Naive B cell (primary cell): ENCODE measurements around the gene CYTL1. TPM values are rescaled to one million over a fixed set of nuclear protein-coding genes. Genes with fewer than 3 reads are reported as not detected.
A peak's percentile ranks its signal among the peaks of the same experiment; 100 is the strongest.
"Not testable (repeated sequence)": the region's sequence is repeated elsewhere in the genome, so short reads cannot be mapped to it uniquely, and the experiment has no call there.

Source experiments
- ATAC-seq, 2 donors: fragments of 150-1000 bp; cut with Tn5 transposase; 2 replicates each; pipeline ENCODE4 v1.10.0; 2021; ENCODE audit warnings: low read depth in 2 of 2, mild to moderate bottlenecking in 2 of 2, moderate library complexity in 2 of 2
- DNase-seq: peaks from one replicate; pipeline ENCODE4 v3.0.0; 2022
- H3K27ac Mint-ChIP-seq, 6 donors: one replicate each; pipeline ENCODE4 v1.8.0; 2020 to 2022; ENCODE audit warnings: mild to moderate bottlenecking in 6 of 6, mixed read lengths in 6 of 6, moderate library complexity in 5 of 6, inconsistent platforms in 2 of 6
- H3K27me3 Mint-ChIP-seq, 3 donors: one replicate each; pipeline ENCODE4 v1.8.0; 2021 to 2022; ENCODE audit warnings: mixed read lengths in 3 of 3, mild to moderate bottlenecking in 1 of 3
- H3K36me3 Mint-ChIP-seq, 2 donors: one replicate each; pipeline ENCODE4 v1.8.0; 2020 to 2022; ENCODE audit warnings: mixed read lengths in 2 of 2, inconsistent platforms in 1 of 2, mild to moderate bottlenecking in 1 of 2
- H3K4me1 Mint-ChIP-seq, 3 donors: one replicate each; pipeline ENCODE4 v1.8.0; 2020 to 2022; ENCODE audit warnings: mixed read lengths in 3 of 3, inconsistent platforms in 1 of 3, mild to moderate bottlenecking in 1 of 3, moderate library complexity in 1 of 3
- H3K4me3 Mint-ChIP-seq, 8 donors: one replicate each; pipeline ENCODE4 v1.8.0; 2020 to 2022; ENCODE audit warnings: mild to moderate bottlenecking in 8 of 8, mixed read lengths in 8 of 8, moderate library complexity in 8 of 8, inconsistent platforms in 2 of 8
- H3K9me3 Mint-ChIP-seq, 7 donors: one replicate each; pipeline ENCODE4 v1.8.0; 2020 to 2022; ENCODE audit warnings: mixed read lengths in 7 of 7, mild to moderate bottlenecking in 5 of 7, inconsistent platforms in 2 of 7, moderate library complexity in 1 of 7
- polyA plus RNA-seq, 6 donors: library from polyadenylated mRNA; unstranded; fragments of 300-500 nt; fragmentation: Illumina TruSeq; gene quantifications; one replicate each; pipeline ENCODE4 v1.2.3, GENCODE V29; 2021; ENCODE audit warnings: low read depth in 6 of 6

The CYTL1 gene
- polyA plus RNA-seq, 6 donors from 2014 or later = not detected

GRCh38 chr4:5009796-5010195, 9.5 kb downstream of the CYTL1 start:
- no peaks in the 10 kb centered on the region for H3K36me3 Mint-ChIP-seq
- no peak overlapping the region for H3K4me3 Mint-ChIP-seq
- H3K27me3 Mint-ChIP-seq = peaks cover 31 to 50% (median 33%) of the 10 kb centered on the region in 3 donors
- ATAC-seq = no peak
- no peaks in the 10 kb centered on the region for H3K9me3 Mint-ChIP-seq
- no peak for DNase-seq
- no peak overlapping the region for H3K27ac Mint-ChIP-seq
- H3K4me1 Mint-ChIP-seq = no peaks in the 10 kb centered on the region

GRCh38 chr4:5006932-5007331, 12.3 kb downstream of the CYTL1 start:
- H3K4me1 Mint-ChIP-seq, H3K9me3 Mint-ChIP-seq, ATAC-seq, H3K27ac Mint-ChIP-seq, H3K4me3 Mint-ChIP-seq, DNase-seq: not testable (repeated sequence)
- Mint-ChIP-seq H3K27me3 (peaks cover 25 to 50% (median 46%) of the 10 kb centered on the region in 3 donors), H3K36me3 (peaks cover 0 to 13% of the 10 kb centered on the region in 2 donors)

GRCh38 chr4:5004496-5004895, 14.8 kb downstream of the CYTL1 start:
- ATAC-seq (no peak), DNase-seq (no peak)
- Mint-ChIP-seq H3K36me3 (peaks cover 0 to 13% of the 10 kb centered on the region in 2 donors), H3K27ac (no peak overlapping the region), H3K4me3 (no peak overlapping the region), H3K27me3 (peaks cover 18 to 45% (median 33%) of the 10 kb centered on the region in 3 donors), H3K4me1 (no peaks in the 10 kb centered on the region), H3K9me3 (peaks cover 0 to 4% (median 0%) of the 10 kb centered on the region in 7 donors)

DNA sequence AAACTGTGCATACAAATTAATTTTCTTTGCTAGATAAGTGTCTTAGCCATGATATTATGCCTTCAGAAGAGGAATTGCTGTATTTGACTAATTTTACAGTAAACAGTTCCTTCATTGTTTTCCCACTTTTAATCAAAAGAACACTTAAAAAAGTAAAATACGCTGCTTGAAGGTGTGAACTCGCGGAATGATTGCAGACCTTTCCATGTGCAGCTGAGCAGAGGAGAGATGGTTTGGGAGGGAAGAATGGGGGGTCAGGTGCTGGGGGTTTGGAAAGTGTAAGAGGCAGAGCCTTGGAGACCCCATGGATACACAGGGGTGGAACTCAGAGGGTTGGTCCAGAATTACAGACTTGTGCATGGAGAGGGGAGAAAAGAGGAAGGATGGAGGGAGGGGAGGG, 15.3 kb downstream of the CYTL1 start:
- ATAC-seq (no peak), DNase-seq (no peak)
- H3K9me3 Mint-ChIP-seq = peaks cover 0 to 4% (median 0%) of the 10 kb centered on the region in 7 donors
- H3K36me3 Mint-ChIP-seq = peaks cover 0 to 13% of the 10 kb centered on the region in 2 donors
- H3K27ac Mint-ChIP-seq = peak overlapping the region in 1 of 6 donors; percentile 44
- peaks cover 18 to 45% (median 33%) of the 10 kb centered on the region in 3 donors for H3K27me3 Mint-ChIP-seq
- no peak overlapping the region for H3K4me3 Mint-ChIP-seq
- H3K4me1 Mint-ChIP-seq = no peaks in the 10 kb centered on the region

GRCh38 chr4:5003372-5003857, 15.8 kb downstream of the CYTL1 start:
- DNase-seq = no peak
- Mint-ChIP-seq H3K4me1 (no peaks in the 10 kb centered on the region), H3K36me3 (peaks cover 0 to 13% of the 10 kb centered on the region in 2 donors), H3K27ac (no peak overlapping the region), H3K9me3 (peaks cover 0 to 4% (median 0%) of the 10 kb centered on the region in 7 donors), H3K27me3 (peaks cover 18 to 45% (median 33%) of the 10 kb centered on the region in 3 donors), H3K4me3 (no peak overlapping the region)
- ATAC-seq = no peak

GRCh38 chr4:5001641-5002040, 17.6 kb downstream of the CYTL1 start:
- not testable (repeated sequence) for H3K27ac Mint-ChIP-seq, DNase-seq, H3K4me3 Mint-ChIP-seq, H3K4me1 Mint-ChIP-seq, H3K9me3 Mint-ChIP-seq, ATAC-seq
- H3K27me3 Mint-ChIP-seq = peaks cover 17 to 44% (median 33%) of the 10 kb centered on the region in 3 donors
- peaks cover 0 to 13% of the 10 kb centered on the region in 2 donors for H3K36me3 Mint-ChIP-seq

DNA sequence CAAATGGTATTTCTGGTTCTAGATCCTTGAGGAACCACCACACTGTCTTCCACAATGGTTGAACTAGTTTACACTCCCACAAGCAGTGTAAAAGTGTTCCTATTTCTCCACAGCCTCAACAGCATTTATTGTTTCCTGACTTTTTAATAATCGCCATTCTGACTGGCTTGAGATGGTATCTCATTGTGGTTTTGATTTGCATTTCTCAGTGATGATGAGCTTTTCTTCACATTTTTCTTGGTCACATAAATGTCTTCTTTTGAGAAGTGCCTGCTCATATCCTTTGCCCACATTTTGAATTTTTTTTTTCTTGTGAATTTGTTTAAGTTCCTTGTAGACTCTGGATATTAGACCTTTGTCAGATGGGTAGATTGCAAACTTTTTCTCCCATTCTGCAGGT, 22.3 kb downstream of the CYTL1 start:
- Mint-ChIP-seq H3K27ac (peak overlapping the region in 1 of 6 donors; percentile 18), H3K4me1 (peaks cover 16 to 23% (median 16%) of the 10 kb centered on the region in 3 donors), H3K27me3 (peaks cover 8 to 33% (median 12%) of the 10 kb centered on the region in 3 donors)
- not testable (repeated sequence) for H3K36me3 Mint-ChIP-seq, H3K9me3 Mint-ChIP-seq, ATAC-seq, DNase-seq, H3K4me3 Mint-ChIP-seq

DNA sequence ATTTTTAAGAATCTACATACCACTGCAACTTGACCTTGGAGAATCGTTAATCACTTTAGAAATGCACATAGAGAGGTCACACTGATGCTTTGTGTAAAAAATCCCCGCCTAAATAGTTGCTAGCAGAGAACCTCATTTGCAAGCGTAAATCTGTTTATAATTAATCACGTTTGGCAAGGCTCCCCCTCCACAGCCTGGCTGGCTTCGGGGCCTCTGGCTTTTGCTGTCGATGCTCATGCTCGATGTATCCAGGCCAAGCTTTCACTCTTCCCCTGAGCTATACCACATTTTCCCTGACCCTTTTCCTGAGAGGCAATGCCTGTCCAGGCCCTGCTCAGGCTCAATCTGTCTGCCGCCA, 23.4 kb downstream of the CYTL1 start:
- Mint-ChIP-seq H3K9me3 (no peaks in the 10 kb centered on the region), H3K4me3 (no peak overlapping the region), H3K27ac (no peak overlapping the region), H3K4me1 (peaks cover 16 to 23% (median 16%) of the 10 kb centered on the region in 3 donors), H3K27me3 (peaks cover 8 to 27% (median 12%) of the 10 kb centered on the region in 3 donors), H3K36me3 (no peaks in the 10 kb centered on the region)
- DNase-seq (no peak), ATAC-seq (no peak)

GRCh38 chr4:4995103-4995907, 24.0 kb downstream of the CYTL1 start:
- peak; percentile 53 to 62 for ATAC-seq
- Mint-ChIP-seq H3K9me3 (no peaks in the 10 kb centered on the region), H3K36me3 (no peaks in the 10 kb centered on the region), H3K4me3 (peak overlapping the region in 2 of 8 donors; percentile 30 to 60), H3K27me3 (peaks cover 8 to 24% (median 12%) of the 10 kb centered on the region in 3 donors), H3K4me1 (peaks cover 16 to 23% (median 16%) of the 10 kb centered on the region in 3 donors), H3K27ac (peak overlapping the region in 2 of 6 donors; percentile 27 to 56)
- peak; percentile 42 for DNase-seq

DNA sequence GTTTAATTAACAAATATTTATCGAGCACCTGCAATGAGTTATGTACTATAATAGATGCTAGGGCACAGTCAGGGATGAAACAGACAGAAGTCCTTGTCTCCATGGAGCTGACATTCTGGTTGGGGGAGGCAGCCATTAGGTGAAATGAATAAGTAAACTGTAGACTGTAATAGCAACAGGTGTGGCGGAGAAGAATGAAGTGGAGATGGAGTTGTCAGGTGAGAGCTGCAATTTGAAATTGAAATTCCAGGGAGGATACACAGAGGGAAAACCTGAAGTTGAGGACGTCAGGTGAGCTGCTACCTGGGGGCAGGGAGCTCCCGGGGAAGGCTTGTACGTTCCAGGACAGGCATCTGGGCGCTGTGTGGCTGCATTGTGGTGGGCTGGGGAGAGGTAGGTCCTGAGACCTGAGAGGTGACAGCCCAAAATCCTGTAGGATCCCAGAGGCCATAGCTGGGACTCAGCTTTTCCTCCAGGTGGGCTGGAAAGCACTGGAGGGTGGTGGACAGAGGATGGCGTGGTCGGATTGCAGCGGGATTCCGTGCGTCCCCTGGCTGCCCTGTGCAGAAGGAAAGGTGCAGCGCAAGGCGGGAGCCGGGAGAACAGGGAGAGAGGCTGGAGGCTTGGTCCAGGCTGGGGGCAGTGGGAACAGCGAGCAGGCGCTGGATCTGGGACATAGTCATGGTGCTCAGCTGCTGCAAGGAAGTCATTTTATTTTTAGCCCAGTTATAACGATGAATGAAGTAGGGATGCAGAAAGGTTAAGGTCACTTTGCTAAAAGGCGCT, 24.8 kb downstream of the CYTL1 start:
- Mint-ChIP-seq H3K4me3 (peak overlapping the region in 1 of 8 donors; percentile 63), H3K27me3 (peaks cover 8 to 24% (median 12%) of the 10 kb centered on the region in 3 donors), H3K36me3 (no peaks in the 10 kb centered on the region), H3K27ac (peak overlapping the region in 3 of 6 donors; percentile 24 to 56 (median 40)), H3K4me1 (peaks cover 16 to 23% (median 16%) of the 10 kb centered on the region in 3 donors), H3K9me3 (no peaks in the 10 kb centered on the region)
- DNase-seq = no peak
- no peak for ATAC-seq

GRCh38 chr4:4992833-4993232, 26.4 kb downstream of the CYTL1 start:
- H3K27me3 Mint-ChIP-seq = peaks cover 8 to 24% (median 14%) of the 10 kb centered on the region in 3 donors
- peak overlapping the region in 3 of 6 donors; percentile 63 to 86 (median 85) for H3K27ac Mint-ChIP-seq
- no peak overlapping the region for H3K4me3 Mint-ChIP-seq
- H3K4me1 Mint-ChIP-seq = peaks cover 16 to 23% (median 16%) of the 10 kb centered on the region in 3 donors
- no peaks in the 10 kb centered on the region for H3K9me3 Mint-ChIP-seq
- ATAC-seq (no peak), DNase-seq (no peak)
- H3K36me3 Mint-ChIP-seq = no peaks in the 10 kb centered on the region

- Mint-ChIP-seq H3K36me3 (no peaks in the 10 kb centered on the region), H3K9me3 (no peaks in the 10 kb centered on the region), H3K4me3 (no peak overlapping the region), H3K27me3 (peaks cover 7 to 24% (median 17%) of the 10 kb centered on the region in 3 donors), H3K27ac (peak overlapping the region in 3 of 6 donors; percentile 39 to 81 (median 56)), H3K4me1 (peaks cover 16 to 23% (median 16%) of the 10 kb centered on the region in 3 donors)
- DNase-seq (no peak), ATAC-seq (no peak)
These were observed 27.6 kb downstream of the CYTL1 start for GRCh38 chr4:4991541-4992099.
